Suprapubic skin (tissue), 4 donors: ENCODE measurements around the gene MARK3. TPM values are rescaled to one million over a fixed set of nuclear protein-coding genes. Genes with fewer than 3 reads are reported as not detected.

Experiments used
- DNase-seq, 2 donors: peaks; one replicate each; pipeline ENCODE4 v3.0.0-alpha.2; 2019; ENCODE audit warnings: low spot score in 2 of 2
- H3K27ac ChIP-seq: fragments of 200-600 bp; sonication (generic); one replicate; pipeline ENCODE4 v1.5.1; 2019
- H3K27me3 ChIP-seq: fragments of 200-600 bp; sonication (generic); one replicate; pipeline ENCODE4 v1.5.1; 2019
- H3K36me3 ChIP-seq: fragments of 200-600 bp; sonication (generic); one replicate; pipeline ENCODE4 v1.5.1; 2019
- H3K4me1 ChIP-seq: fragments of 200-600 bp; sonication (generic); one replicate; pipeline ENCODE4 v1.5.1; 2019
- H3K4me3 ChIP-seq: fragments of 200-600 bp; sonication (generic); one replicate; pipeline ENCODE4 v1.5.1; 2019; ENCODE audit warnings: mild to moderate bottlenecking
- H3K9me3 ChIP-seq: fragments of 200-600 bp; sonication (generic); one replicate; pipeline ENCODE4 v1.5.1; 2019
- EP300 ChIP-seq: sonication (generic); formaldehyde crosslinking; IDR thresholded peaks from one replicate; pipeline ENCODE4 v1.6.1; 2017; ENCODE audit warnings: antibody characterized with exemption
- POLR2A ChIP-seq, 2 donors: fragments of 450-650 bp; IDR thresholded peaks; one replicate each; pipeline ENCODE4 v1.6.1; 2017; ENCODE audit warnings: antibody characterized with exemption in 2 of 2, mild to moderate bottlenecking in 2 of 2, moderate library complexity in 2 of 2
- POLR2AphosphoS5 ChIP-seq, 3 donors: sonication (generic); formaldehyde crosslinking; IDR thresholded peaks; one replicate each; pipeline ENCODE4 v1.6.1; 2017; ENCODE audit warnings: antibody characterized with exemption in 3 of 3
- WGBS: methylation state at CpG from one replicate; pipeline ENCODE4 v1.1.5; 2018; 5-methylcytosine and 5-hydroxymethylcytosine counted together
- total RNA-seq, 4 donors: library from RNA; depleted of rRNA; stranded (reverse); fragments of >200 nt; gene quantifications; one replicate each; pipeline ENCODE4 v1.1.0, GENCODE V29; 2016
- TF ChIP-seq, protein P1 (sequence below), 2 donors: fragments of 200-600 bp in 1 of 2; fragments of 450-650 bp in 1 of 2; sonication (generic) in 1 of 2; IDR thresholded peaks; one replicate each; pipeline ENCODE4 v1.5.1; 2016 to 2019; ENCODE audit warnings: antibody characterized with exemption in 2 of 2, mild to moderate bottlenecking in 1 of 2, moderate library complexity in 1 of 2

MARK3 gene
- total RNA-seq, 4 donors from 2014 or later: 44.6 to 95.2 (median 57.2) TPM

DNA sequence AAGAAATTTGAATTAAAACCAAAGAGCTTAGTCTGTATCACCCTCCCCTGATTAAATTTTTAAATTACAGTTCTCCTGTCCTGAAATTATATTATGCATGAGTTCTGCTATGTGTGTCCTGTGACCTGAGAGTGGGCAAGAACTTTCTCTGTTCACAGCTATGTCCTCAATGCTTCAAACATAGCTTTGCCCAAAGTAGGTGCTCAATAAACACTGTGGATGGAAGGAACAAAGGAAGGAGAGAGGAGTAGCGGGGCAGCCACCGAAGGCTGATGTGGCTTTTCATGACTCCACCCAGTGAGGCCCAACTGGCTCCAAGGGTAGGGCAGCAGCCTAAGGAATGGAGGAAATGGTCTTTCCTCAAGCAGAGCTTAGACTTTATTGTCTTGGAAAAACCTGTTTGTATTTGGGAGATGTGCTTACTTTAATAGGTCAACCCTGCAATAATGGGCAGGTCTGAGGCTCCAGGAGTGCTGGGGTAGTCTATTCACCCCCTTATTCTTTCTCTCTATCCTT is 7.6 kb upstream of the MARK3 start:
- WGBS: 79% methylated on average over 2 of the region's 2 CpGs
- Histone ChIP-seq H3K4me1 (no peaks in the 10 kb centered on the region), H3K27me3 (no peaks in the 10 kb centered on the region), H3K36me3 (no peaks in the 10 kb centered on the region), H3K27ac (no peak overlapping the region), H3K4me3 (no peak overlapping the region), H3K9me3 (no peaks in the 10 kb centered on the region)
- DNase-seq: no peak
- TF ChIP-seq POLR2A (IDR thresholded peaks at IDR 0.05) (no peak), POLR2AphosphoS5 (IDR thresholded peaks at IDR 0.05) (no peak), EP300 (no peak)
- TF ChIP-seq, protein P1, sequence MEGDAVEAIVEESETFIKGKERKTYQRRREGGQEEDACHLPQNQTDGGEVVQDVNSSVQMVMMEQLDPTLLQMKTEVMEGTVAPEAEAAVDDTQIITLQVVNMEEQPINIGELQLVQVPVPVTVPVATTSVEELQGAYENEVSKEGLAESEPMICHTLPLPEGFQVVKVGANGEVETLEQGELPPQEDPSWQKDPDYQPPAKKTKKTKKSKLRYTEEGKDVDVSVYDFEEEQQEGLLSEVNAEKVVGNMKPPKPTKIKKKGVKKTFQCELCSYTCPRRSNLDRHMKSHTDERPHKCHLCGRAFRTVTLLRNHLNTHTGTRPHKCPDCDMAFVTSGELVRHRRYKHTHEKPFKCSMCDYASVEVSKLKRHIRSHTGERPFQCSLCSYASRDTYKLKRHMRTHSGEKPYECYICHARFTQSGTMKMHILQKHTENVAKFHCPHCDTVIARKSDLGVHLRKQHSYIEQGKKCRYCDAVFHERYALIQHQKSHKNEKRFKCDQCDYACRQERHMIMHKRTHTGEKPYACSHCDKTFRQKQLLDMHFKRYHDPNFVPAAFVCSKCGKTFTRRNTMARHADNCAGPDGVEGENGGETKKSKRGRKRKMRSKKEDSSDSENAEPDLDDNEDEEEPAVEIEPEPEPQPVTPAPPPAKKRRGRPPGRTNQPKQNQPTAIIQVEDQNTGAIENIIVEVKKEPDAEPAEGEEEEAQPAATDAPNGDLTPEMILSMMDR (IDR thresholded peaks at IDR 0.05): no peak

DNA sequence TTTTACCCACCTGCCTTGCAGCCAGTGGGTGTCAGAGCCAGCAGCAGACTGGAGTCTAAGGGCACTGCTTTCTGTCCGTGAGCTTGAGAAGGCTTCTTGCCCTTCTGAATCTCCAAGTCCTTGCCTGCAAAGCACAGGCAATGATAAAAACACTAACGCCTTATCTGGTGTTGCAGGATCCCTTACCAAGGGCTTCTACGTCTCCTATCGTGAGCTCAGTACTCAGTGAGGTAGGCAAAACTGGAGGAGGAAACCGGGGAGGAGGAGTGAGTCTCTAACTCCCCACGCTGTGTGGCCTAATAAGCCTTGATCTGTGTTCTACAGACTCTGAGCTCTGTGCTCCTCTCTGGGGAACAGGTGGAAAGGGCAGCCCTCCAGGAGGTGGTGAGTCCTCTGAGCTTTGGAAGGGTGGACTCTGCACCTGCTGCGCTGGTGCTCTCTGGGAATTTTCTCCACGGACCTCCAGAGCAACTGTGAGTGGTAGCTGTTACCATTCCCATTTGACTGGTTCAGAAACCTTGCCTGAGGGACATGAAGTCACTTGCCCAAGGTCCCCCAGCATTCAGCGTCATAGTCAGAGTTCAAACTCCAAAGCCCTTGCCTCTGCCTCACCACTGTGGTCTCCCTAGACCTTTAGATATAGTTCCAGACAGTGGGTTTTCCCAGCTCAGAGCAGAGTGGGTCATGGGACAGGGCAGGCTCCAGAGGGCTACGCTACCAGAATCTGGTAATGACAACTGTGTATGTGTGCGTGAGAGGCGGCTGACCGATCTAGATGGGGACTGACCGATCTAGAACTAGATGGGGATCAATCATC is 7.0 kb upstream of the MARK3 start:
- no peak for DNase-seq
- TF ChIP-seq EP300 (no peak), POLR2A (IDR thresholded peaks at IDR 0.05) (no peak), POLR2AphosphoS5 (IDR thresholded peaks at IDR 0.05) (no peak)
- TF ChIP-seq, protein P1 (IDR thresholded peaks at IDR 0.05): no peak
- no peaks in the 10 kb centered on the region for H3K4me1 ChIP-seq
- no peaks in the 10 kb centered on the region for H3K27me3 ChIP-seq
- no peaks in the 10 kb centered on the region for H3K9me3 ChIP-seq
- 89% methylated on average over 13 of the region's 14 CpGs for whole genome bisulfite sequencing
- no peaks in the 10 kb centered on the region for H3K36me3 ChIP-seq
- no peak overlapping the region for H3K27ac ChIP-seq
- no peak overlapping the region for H3K4me3 ChIP-seq

DNA sequence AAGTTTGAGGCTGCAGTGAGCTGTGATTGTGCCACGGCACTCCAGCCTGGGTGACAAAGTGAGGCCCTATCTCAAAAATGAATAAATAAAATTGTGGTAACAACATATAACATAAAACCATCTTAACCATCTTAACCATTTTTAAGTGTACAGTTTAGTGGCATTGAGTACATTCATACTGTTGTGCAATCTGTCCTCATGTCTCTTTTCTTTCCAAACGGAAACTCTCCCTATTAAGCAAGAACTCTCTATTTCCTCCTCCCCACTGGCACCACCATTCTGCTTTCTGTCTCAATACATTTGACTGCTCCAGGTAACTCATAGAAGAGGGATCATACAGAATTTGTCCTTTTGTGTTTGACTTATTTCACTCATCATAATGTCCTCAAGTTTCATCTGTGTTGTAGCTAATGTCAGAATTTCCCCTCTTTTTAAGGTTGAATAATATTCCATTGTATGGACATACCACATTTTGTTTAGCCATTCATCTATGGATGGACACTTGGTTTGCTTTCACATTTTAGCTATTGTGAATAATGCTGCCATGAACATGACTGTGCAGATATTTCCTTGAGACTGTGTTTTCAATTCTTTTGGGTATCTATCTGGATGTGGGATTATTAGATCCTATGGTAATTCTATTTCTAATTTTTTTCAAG is 4.4 kb upstream of the MARK3 start:
- no peaks in the 10 kb centered on the region for H3K36me3 ChIP-seq
- no peaks in the 10 kb centered on the region for H3K9me3 ChIP-seq
- no peak overlapping the region for H3K27ac ChIP-seq
- TF ChIP-seq, protein P1 (IDR thresholded peaks at IDR 0.05): no peak
- TF ChIP-seq POLR2A (IDR thresholded peaks at IDR 0.05): no peak
- no peak for TF ChIP-seq POLR2AphosphoS5 (IDR thresholded peaks at IDR 0.05)
- no peak for TF ChIP-seq EP300
- H3K4me1 ChIP-seq: peaks cover 9% of the 10 kb centered on the region
- no peak for DNase-seq
- 16% methylated on average over 2 of the region's 2 CpGs for WGBS
- no peak overlapping the region for H3K4me3 ChIP-seq
- H3K27me3 ChIP-seq: no peaks in the 10 kb centered on the region

DNA sequence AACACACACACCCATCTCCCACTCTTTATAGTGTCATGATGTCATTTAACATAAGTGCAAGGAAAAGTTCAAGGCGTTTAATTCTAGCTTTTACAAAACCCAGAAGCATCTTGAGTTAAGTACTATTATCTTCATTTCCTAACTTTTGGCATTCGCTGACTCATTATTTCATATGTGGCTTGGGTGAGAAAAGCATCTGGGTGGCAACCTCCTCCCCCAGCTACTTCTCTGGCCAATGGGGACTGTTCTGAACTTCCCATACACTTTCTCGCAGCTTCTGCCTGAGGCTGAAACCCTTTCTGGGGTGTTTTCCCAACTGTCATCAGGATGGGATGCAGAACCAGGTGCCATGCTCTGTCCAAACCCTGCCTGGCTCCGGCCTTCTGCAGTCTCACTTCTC is 2.8 kb upstream of the MARK3 start:
- Histone ChIP-seq H3K27ac (no peak overlapping the region), H3K27me3 (no peaks in the 10 kb centered on the region), H3K36me3 (no peaks in the 10 kb centered on the region), H3K4me1 (peaks cover 20% of the 10 kb centered on the region), H3K4me3 (no peak overlapping the region), H3K9me3 (no peaks in the 10 kb centered on the region)
- WGBS: 55% methylated on average over 4 of the region's 4 CpGs
- TF ChIP-seq POLR2A (IDR thresholded peaks at IDR 0.05) (no peak), EP300 (no peak), POLR2AphosphoS5 (IDR thresholded peaks at IDR 0.05) (no peak)
- TF ChIP-seq, protein P1 (IDR thresholded peaks at IDR 0.05): no peak
- no peak for DNase-seq
